ENCODE results near the gene GRK5.

- TF ChIP-seq CTCF (IDR thresholded peaks at IDR 0.05) (no peak), EZH2 (IDR thresholded peaks at IDR 0.05) (no peak)
Measured at GRCh38 chr10:119367841-119368549, 160.6 kb downstream of the GRK5 start.
